WI38 (cell line): Measurements from ENCODE around the gene BMPR1B.
A peak's percentile ranks its signal among the peaks of the same experiment; 100 is the strongest.

ENCODE experiments used
- H3K4me3 ChIP-seq: 2 replicates; pipeline ENCODE4 v1.5.1; 2011; ENCODE audit warnings: low read depth, mild to moderate bottlenecking, control low read depth, low read length
- CTCF ChIP-seq: IDR thresholded peaks from 2 replicates; pipeline ENCODE4 v1.5.1; 2012; ENCODE audit warnings: low read depth, mild to moderate bottlenecking, control low read depth, low read length

BMPR1B gene

DNA sequence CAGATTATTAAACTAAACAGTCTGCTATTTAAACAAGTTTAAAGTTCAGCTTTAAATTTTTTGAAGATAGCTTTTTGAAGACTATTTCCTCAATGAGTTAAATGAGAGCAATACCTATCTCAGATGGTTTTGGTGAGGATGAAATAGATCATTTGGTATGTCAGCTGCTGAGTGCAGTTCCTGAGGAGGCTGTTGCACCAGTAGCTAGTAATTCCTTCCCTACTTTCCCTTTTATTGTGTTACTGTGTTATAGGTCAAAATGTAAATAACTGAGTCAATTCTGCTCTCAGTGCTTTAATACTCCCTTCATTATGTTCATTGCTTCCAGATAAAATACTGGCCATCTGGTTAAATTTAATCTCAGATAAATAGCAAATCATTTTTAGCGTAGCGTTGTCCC, 48.6 kb downstream of the BMPR1B start:
- H3K4me3 ChIP-seq, result no peak overlapping the region
- TF ChIP-seq CTCF, result no peak

- H3K4me3 ChIP-seq, result no peak overlapping the region
- no peak for TF ChIP-seq CTCF
Measured at GRCh38 chr4:94811643-94812042, 53.9 kb downstream of the BMPR1B start.

DNA sequence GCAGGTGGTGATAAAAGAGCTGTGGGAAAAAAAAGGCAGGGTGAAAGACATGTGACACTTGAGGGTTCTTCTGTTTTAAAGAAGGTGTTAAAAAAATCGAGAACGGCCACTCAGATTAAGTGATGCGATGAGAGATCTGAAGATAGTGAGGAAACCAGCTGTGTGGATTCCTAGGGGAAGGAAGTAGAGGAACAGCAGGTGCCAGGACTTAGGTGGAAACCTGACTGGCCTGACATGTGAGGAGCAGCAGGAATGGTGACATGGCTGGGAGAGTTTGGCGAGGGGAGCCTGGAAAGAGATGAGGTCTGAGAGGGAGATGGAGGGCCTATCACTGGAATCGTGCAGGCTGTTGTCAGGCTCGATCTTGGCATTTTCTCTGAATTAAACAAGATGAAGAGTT, 55.5 kb downstream of the BMPR1B start:
- TF ChIP-seq CTCF, result no peak

DNA sequence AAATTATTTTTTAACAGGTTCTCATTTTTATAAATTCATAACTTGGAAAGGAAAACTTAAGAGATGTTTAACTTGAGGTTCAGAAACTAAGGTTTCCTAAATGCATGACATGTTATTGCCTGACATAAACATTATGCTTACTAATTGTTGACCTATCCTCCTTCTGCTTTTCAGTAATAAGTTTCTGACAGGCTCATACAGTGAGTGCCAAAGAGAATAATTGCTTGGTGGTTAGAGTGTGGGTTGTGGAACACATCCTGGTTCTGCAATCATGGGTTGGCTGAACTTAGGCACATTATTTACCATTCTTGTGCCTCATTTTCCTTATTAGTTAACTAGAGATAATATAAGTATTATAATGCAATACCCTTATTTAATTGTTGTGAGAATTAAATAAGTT, 56.5 kb downstream of the BMPR1B start:
- no peak overlapping the region for H3K4me3 ChIP-seq
- TF ChIP-seq CTCF, result no peak

More for the DNA sequence above, 55.5 kb downstream of the BMPR1B start:
- no peak overlapping the region for H3K4me3 ChIP-seq

DNA sequence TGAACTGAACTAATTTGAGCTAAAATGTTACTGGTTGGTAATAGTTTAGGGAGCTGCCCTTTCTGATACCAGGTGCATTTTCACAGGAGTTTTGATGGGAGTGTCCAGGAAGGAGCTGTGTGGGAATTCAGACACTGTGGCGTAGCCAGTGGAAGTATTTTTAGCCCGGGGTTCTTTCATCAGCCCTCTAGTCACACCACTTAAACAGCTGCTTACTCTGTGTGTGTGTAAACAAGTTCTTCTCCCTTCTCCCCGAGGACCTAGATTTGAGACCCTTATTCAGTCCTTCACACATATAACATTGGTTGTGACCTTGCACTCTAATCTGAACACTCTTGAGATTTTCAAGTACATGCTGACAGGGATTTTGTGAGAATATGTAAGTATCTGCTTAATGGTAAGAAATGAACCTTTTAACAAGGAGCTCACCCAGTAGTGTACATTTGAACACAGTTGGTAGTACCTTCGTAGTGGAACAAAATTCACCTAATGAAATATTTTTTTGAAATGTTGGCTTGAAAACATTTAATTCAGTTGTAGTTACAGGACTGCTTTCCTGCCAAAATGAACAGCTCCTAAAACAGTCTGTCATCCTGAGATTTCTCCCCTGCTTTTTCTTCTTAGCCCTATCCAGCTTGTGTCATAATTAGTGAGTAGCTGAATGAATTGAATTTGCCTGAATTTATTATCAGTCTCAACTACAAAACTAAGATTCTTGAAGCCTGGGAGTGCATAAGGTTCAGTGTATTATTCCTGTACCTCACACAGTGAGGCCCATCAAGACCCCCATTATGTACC, 61.8 kb downstream of the BMPR1B start:
- no peak for TF ChIP-seq CTCF
- H3K4me3 ChIP-seq, result no peak overlapping the region

GRCh38 chr4:94826206-94826605, 68.5 kb downstream of the BMPR1B start:
- no peak overlapping the region for H3K4me3 ChIP-seq
- TF ChIP-seq CTCF, result no peak

DNA sequence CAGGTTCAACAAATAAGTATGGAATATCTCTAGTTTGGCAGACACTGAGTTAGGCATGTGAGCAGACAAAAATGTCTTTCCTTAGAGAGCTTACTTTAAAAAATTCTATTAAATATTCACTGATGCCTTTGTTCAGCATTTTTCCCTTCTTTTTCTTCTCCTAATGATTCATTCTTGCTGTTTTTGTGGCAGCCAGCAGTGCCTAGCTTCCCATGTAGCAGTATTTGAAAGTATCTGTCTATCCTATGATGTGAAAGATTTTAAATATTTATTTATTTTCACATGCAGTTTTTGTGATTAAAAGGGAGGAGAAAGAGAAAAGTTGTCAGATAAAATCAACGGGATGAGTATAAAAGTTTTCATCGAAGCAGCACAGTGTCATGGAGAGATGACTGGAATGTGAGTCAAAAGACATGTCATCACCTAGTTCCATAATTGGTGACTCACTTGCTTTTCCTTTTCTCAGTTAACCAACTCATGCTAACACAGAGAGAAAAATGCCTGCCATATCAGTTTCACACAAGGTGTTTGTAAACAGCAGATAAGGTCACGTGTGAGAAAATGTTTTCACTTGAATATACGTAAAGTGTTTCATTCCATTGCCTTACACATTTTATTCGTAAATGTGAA, 69.8 kb downstream of the BMPR1B start:
- no peak for TF ChIP-seq CTCF
- H3K4me3 ChIP-seq, result peak overlapping the region; percentile 39
